CD4-positive, alpha-beta T cell (primary cell): ENCODE measurements around the gene DAO. TPM values are rescaled to one million over a fixed set of nuclear protein-coding genes. Genes with fewer than 3 reads are reported as not detected.

Source experiments
- ATAC-seq: fragments of 200-7000 bp; cut with Tn5 transposase; one replicate; pipeline ENCODE4 v1.10.0; 2022; ENCODE audit warnings: mild to moderate bottlenecking; ENCODE audit not compliant: poor library complexity
- CTCF ChIA-PET: fragments of 350-600 bp; sonication (Branson Sonifier 250); formaldehyde crosslinking; loops from one replicate; lab custom pipeline; 2021; ENCODE audit warnings: antibody characterized with exemption, inconsistent platforms; lab: Charles Lee
- POLR2A ChIA-PET: fragments of 350-600 bp; sonication (Branson Sonifier 250); formaldehyde crosslinking; loops from one replicate; lab custom pipeline; 2021; ENCODE audit warnings: antibody characterized with exemption, inconsistent platforms; lab: Charles Lee
- DNase-seq, 14 experiments: peaks; one replicate each; pipeline ENCODE4 v3.0.0-alpha.2; 2013 to 2020; ENCODE audit warnings: mixed read lengths in 2 of 14
- H3K27ac ChIP-seq, 2 donors: one replicate each; pipeline versions ENCODE4 v1.5.1 to v1.7.0; 2013; ENCODE audit warnings: low read length in 2 of 2, low read depth in 1 of 2, mild to moderate bottlenecking in 1 of 2
- H3K27me3 ChIP-seq, 2 experiments: 1 replicate in 1 of 2; 2 replicates in 1 of 2; pipeline versions ENCODE4 v1.6.1 to v1.7.0; 2013; ENCODE audit warnings: low read length in 2 of 2, control low read depth in 1 of 2, mild to moderate bottlenecking in 1 of 2, moderate library complexity in 1 of 2; ENCODE audit not compliant: insufficient read depth in 2 of 2, control insufficient read depth in 1 of 2
- H3K36me3 ChIP-seq: one replicate; pipeline ENCODE4 v1.6.1; 2013; ENCODE audit warnings: low read length, control low read depth; ENCODE audit not compliant: insufficient read depth
- H3K4me1 ChIP-seq: one replicate; pipeline ENCODE4 v1.6.1; 2013; ENCODE audit warnings: low read length, control low read depth; ENCODE audit not compliant: insufficient read depth
- H3K4me3 ChIP-seq: one replicate; pipeline ENCODE4 v1.5.1; 2013; ENCODE audit warnings: mild to moderate bottlenecking, low read length, moderate library complexity
- H3K9me3 ChIP-seq, 2 experiments: 1 replicate in 1 of 2; 2 replicates in 1 of 2; pipeline versions ENCODE4 v1.6.1 to v1.7.0; 2013; ENCODE audit warnings: low read length in 2 of 2, mild to moderate bottlenecking in 2 of 2, control low read depth in 1 of 2, moderate library complexity in 1 of 2; ENCODE audit not compliant: control insufficient read depth in 1 of 2, insufficient read depth in 1 of 2
- H3K27ac Mint-ChIP-seq: one replicate; pipeline ENCODE4 v1.8.0; 2020; ENCODE audit warnings: mixed read lengths
- H3K27me3 Mint-ChIP-seq: one replicate; pipeline ENCODE4 v1.8.0; 2021; ENCODE audit warnings: mixed read lengths
- H3K36me3 Mint-ChIP-seq: one replicate; pipeline ENCODE4 v1.8.0; 2021; ENCODE audit warnings: low read depth, mixed read lengths
- H3K4me1 Mint-ChIP-seq: one replicate; pipeline ENCODE4 v1.8.0; 2021; ENCODE audit warnings: low read depth, mixed read lengths
- H3K4me3 Mint-ChIP-seq: one replicate; pipeline ENCODE4 v1.8.0; 2020; ENCODE audit warnings: mild to moderate bottlenecking, mixed read lengths
- H3K9me3 Mint-ChIP-seq: one replicate; pipeline ENCODE4 v1.8.0; 2020; ENCODE audit warnings: mixed read lengths
- intact Hi-C, 2 experiments: fragments of 100-400 bp; cut with DNase I in 1 of 2; cut with micrococcal nuclease in 1 of 2; formaldehyde crosslinking; loops; one replicate each; pipeline versions ENCODE4 v1.15.1 to v1.9.0; 2023 to 2025; cut with DNase I, micrococcal nuclease
- total RNA-seq, 174 experiments: library from RNA in 2 of 174; stranded (reverse) in 2 of 174; gene quantifications; one replicate each; pipeline ENCODE4 v1.2.3 and lab custom pipeline; 2021 to 2026
- TF ChIP-seq, protein P1 (sequence below): fragments of 200-600 bp; IDR thresholded peaks from one replicate; pipeline ENCODE4 v1.8.0; 2022; ENCODE audit warnings: antibody characterized with exemption, mild to moderate bottlenecking

The DAO gene
- total RNA-seq, 2 experiments from 2014 or later: not detected

DNA sequence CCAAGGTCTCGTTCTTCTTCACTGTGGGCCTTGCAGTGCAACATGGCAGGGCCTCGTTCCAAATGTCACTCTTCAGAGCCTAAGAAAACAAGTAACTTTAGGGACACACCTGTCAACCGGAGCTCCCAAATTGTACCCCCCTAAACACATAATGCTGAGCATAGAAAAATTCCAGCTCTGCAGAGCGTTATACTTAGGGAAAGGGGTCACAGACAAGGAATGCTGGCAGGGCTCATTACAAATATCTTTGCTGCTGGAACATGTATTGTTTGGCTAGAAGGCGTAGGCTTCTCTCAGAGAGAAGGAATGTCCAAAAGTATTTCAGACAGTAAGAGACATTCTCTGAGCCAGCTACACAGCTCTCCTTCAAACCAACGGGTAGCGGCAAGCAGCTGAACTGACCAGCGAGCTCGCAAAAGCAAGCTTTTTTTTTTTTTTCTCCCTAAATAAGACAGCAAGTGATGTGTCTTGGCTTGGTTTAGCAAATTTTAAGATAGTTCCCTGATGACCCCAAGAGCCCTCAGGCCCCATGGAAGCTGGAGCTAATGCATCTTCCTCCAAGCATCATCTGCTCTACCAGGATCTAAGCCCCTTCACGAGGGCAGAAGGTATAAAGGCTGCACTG, 47.0 kb upstream of the DAO start:
- peaks cover 11% of the 10 kb centered on the region for H3K4me1 ChIP-seq
- no peak overlapping the region for H3K27ac ChIP-seq
- TF ChIP-seq, protein P1, sequence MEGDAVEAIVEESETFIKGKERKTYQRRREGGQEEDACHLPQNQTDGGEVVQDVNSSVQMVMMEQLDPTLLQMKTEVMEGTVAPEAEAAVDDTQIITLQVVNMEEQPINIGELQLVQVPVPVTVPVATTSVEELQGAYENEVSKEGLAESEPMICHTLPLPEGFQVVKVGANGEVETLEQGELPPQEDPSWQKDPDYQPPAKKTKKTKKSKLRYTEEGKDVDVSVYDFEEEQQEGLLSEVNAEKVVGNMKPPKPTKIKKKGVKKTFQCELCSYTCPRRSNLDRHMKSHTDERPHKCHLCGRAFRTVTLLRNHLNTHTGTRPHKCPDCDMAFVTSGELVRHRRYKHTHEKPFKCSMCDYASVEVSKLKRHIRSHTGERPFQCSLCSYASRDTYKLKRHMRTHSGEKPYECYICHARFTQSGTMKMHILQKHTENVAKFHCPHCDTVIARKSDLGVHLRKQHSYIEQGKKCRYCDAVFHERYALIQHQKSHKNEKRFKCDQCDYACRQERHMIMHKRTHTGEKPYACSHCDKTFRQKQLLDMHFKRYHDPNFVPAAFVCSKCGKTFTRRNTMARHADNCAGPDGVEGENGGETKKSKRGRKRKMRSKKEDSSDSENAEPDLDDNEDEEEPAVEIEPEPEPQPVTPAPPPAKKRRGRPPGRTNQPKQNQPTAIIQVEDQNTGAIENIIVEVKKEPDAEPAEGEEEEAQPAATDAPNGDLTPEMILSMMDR: no peak
- H3K27ac Mint-ChIP-seq: no peak overlapping the region
- peaks cover 8% of the 10 kb centered on the region for H3K4me1 Mint-ChIP-seq
- H3K4me3 ChIP-seq: no peak overlapping the region
- no peaks in the 10 kb centered on the region for H3K27me3 ChIP-seq
- peaks cover 30% of the 10 kb centered on the region for H3K36me3 ChIP-seq
- CTCF ChIA-PET: no interaction called here
- no peak for ATAC-seq
- no peaks in the 10 kb centered on the region for H3K9me3 Mint-ChIP-seq
- intact Hi-C loops: no loop called here
- peaks cover 32% of the 10 kb centered on the region for H3K36me3 Mint-ChIP-seq
- no peak for DNase-seq
- no peaks in the 10 kb centered on the region for H3K27me3 Mint-ChIP-seq
- H3K4me3 Mint-ChIP-seq: no peak overlapping the region
- H3K9me3 ChIP-seq: no peaks in the 10 kb centered on the region
- POLR2A ChIA-PET: no interaction called here

GRCh38 chr12:108833355-108833733, 46.5 kb upstream of the DAO start:
- peaks cover 36% of the 10 kb centered on the region for H3K36me3 Mint-ChIP-seq
- Histone ChIP-seq H3K27me3 (no peaks in the 10 kb centered on the region), H3K27ac (no peak overlapping the region), H3K36me3 (peaks cover 30% of the 10 kb centered on the region), H3K4me3 (no peak overlapping the region), H3K4me1 (peaks cover 16% of the 10 kb centered on the region), H3K9me3 (no peaks in the 10 kb centered on the region)
- intact Hi-C loops: no loop called here
- no peak for ATAC-seq
- ChIA-PET POLR2A (no interaction called here), CTCF (no interaction called here)
- TF ChIP-seq, protein P1: no peak
- no peak overlapping the region for H3K4me3 Mint-ChIP-seq
- DNase-seq: no peak
- peaks cover 13% of the 10 kb centered on the region for H3K4me1 Mint-ChIP-seq
- no peaks in the 10 kb centered on the region for H3K27me3 Mint-ChIP-seq
- H3K9me3 Mint-ChIP-seq: no peaks in the 10 kb centered on the region
- no peak overlapping the region for H3K27ac Mint-ChIP-seq

GRCh38 chr12:108833757-108834472, 46.0 kb upstream of the DAO start:
- Mint-ChIP-seq H3K36me3 (peaks cover 33% of the 10 kb centered on the region), H3K27me3 (no peaks in the 10 kb centered on the region), H3K4me1 (peaks cover 19% of the 10 kb centered on the region), H3K27ac (no peak overlapping the region), H3K4me3 (no peak overlapping the region), H3K9me3 (no peaks in the 10 kb centered on the region)
- H3K9me3 ChIP-seq: no peaks in the 10 kb centered on the region
- POLR2A ChIA-PET: no interaction called here
- TF ChIP-seq, protein P1: no peak
- intact Hi-C loops: no loop called here
- no peak overlapping the region for H3K4me3 ChIP-seq
- no peak for ATAC-seq
- H3K27me3 ChIP-seq: no peaks in the 10 kb centered on the region
- peaks cover 30% of the 10 kb centered on the region for H3K36me3 ChIP-seq
- H3K27ac ChIP-seq: no peak overlapping the region
- CTCF ChIA-PET: no interaction called here
- H3K4me1 ChIP-seq: peaks cover 21% of the 10 kb centered on the region
- no peak for DNase-seq
